HEK293 (cell line): ENCODE measurements around the gene CNGB1.

Experiments used
- CTCF ChIA-PET: fragments of 350-600 bp; formaldehyde crosslinking; extraction: SDS; loops from one replicate; lab custom pipeline; 2021; ENCODE audit warnings: antibody characterized with exemption; lab: Yijun Ruan, JAX
- POLR2A ChIA-PET: fragments of 300-600 bp; formaldehyde crosslinking; extraction: SDS; loops from one replicate; lab custom pipeline; 2020; ENCODE audit warnings: antibody characterized with exemption, inconsistent platforms; lab: Yijun Ruan, JAX
- H3K27ac ChIP-seq: fragments of 200-500 bp; sonication (Bioruptor generic); 2 replicates; pipeline ENCODE4 v1.5.1; 2014; ENCODE audit warnings: low read depth, low read length, control low read depth, inconsistent platforms; ENCODE audit errors: extremely low read depth
- H3K36me3 ChIP-seq, 2 experiments: fragments of 200-500 bp in 1 of 2; sonication (Bioruptor generic) in 1 of 2; 1 replicate in 1 of 2; 2 replicates in 1 of 2; pipeline ENCODE4 v1.5.1; 2014 to 2017; ENCODE audit warnings: inconsistent platforms in 2 of 2, low read length in 2 of 2; ENCODE audit not compliant: control insufficient read depth in 2 of 2, insufficient read depth in 1 of 2
- H3K4me1 ChIP-seq: fragments of 200-500 bp; sonication (Bioruptor generic); 2 replicates; pipeline ENCODE4 v1.5.1; 2014; ENCODE audit warnings: mild to moderate bottlenecking, low read length, inconsistent platforms; ENCODE audit not compliant: control insufficient read depth, insufficient read depth
- H3K4me3 ChIP-seq: 2 replicates; pipeline ENCODE4 v1.5.1; 2011; ENCODE audit warnings: low read depth, mild to moderate bottlenecking, control low read depth, low read length, moderate library complexity
- H3K9me3 ChIP-seq: fragments of 200-500 bp; sonication (Bioruptor generic); 2 replicates; pipeline ENCODE4 v1.5.1; 2014; ENCODE audit warnings: low read depth, low read length, inconsistent platforms; ENCODE audit not compliant: control insufficient read depth, insufficient read depth
- PRDM2 ChIP-seq: fragments of 450-650 bp; formaldehyde crosslinking; IDR thresholded peaks from 2 replicates; pipeline ENCODE4 v1.5.1; 2016; ENCODE audit warnings: missing biosample characterization, missing genetic modification characterization, borderline replicate concordance
- SALL2 ChIP-seq: fragments of 450-650 bp; formaldehyde crosslinking; IDR thresholded peaks from 2 replicates; pipeline ENCODE4 v1.5.0; 2017; ENCODE audit warnings: missing biosample characterization, mild to moderate bottlenecking, missing genetic modification characterization, borderline replicate concordance
- ZBTB11 ChIP-seq: fragments of 450-650 bp; formaldehyde crosslinking; conservative IDR thresholded peaks from 2 replicates; pipeline ENCODE4 v1.5.1; 2016; ENCODE audit warnings: low read depth, missing biosample characterization, missing genetic modification characterization
- ZBTB48 ChIP-seq: fragments of 450-650 bp; formaldehyde crosslinking; IDR thresholded peaks from 2 replicates; pipeline ENCODE4 v1.5.1; 2016; ENCODE audit warnings: missing biosample characterization, missing genetic modification characterization
- ZNF138 ChIP-seq: fragments of 450-650 bp; formaldehyde crosslinking; IDR thresholded peaks from 2 replicates; pipeline ENCODE4 v1.5.1; 2016; ENCODE audit warnings: missing biosample characterization, missing genetic modification characterization, borderline replicate concordance
- ZNF221 ChIP-seq: fragments of 450-650 bp; formaldehyde crosslinking; IDR thresholded peaks from 2 replicates; pipeline ENCODE4 v1.5.1; 2017; ENCODE audit warnings: missing biosample characterization, missing genetic modification characterization, borderline replicate concordance
- ZNF341 ChIP-seq: fragments of 450-650 bp; formaldehyde crosslinking; IDR thresholded peaks from 2 replicates; pipeline ENCODE4; 2016; ENCODE audit warnings: low read depth, missing biosample characterization, missing genetic modification characterization
- ZNF37A ChIP-seq: fragments of 450-650 bp; IDR thresholded peaks from 2 replicates; pipeline ENCODE4 v1.5.1; 2018; ENCODE audit warnings: missing biosample characterization, missing genetic modification characterization
- ZSCAN18 ChIP-seq: fragments of 450-650 bp; formaldehyde crosslinking; IDR thresholded peaks from 2 replicates; pipeline ENCODE4 v1.5.1; 2016; ENCODE audit warnings: missing biosample characterization, missing genetic modification characterization

CNGB1 gene

GRCh38 chr16:57964157-57964700 lies 6.7 kb downstream of the CNGB1 start (continued):
- no peak for TF ChIP-seq PRDM2 (tag by site-specific recombination)

- POLR2A ChIA-PET, result interaction anchor here (1.4 kb wide), 1 partner anchor 31 kb away, joined by 3 read pairs; no protein-coding TSS in a partner anchor
- Histone ChIP-seq H3K9me3 (no peaks in the 10 kb centered on the region), H3K27ac (no peak overlapping the region), H3K36me3 (no peaks in the 10 kb centered on the region), H3K4me1 (no peaks in the 10 kb centered on the region), H3K4me3 (no peak overlapping the region)
- CTCF ChIA-PET, result no interaction called here
- TF ChIP-seq ZBTB48 (no peak), ZNF37A (tag by site-specific recombination) (no peak)
- TF ChIP-seq, all 188 proteins: peak for 0
Measured at GRCh38 chr16:57962756-57963155, 8.2 kb downstream of the CNGB1 start.

- no peaks in the 10 kb centered on the region for H3K9me3 ChIP-seq
- H3K4me1 ChIP-seq, result no peaks in the 10 kb centered on the region
- CTCF ChIA-PET, result interaction anchor here (0.5 kb wide), 1 partner anchor 49 kb away, joined by 3 read pairs; no protein-coding TSS in a partner anchor
- H3K36me3 ChIP-seq, result no peaks in the 10 kb centered on the region
- no peak overlapping the region for H3K27ac ChIP-seq
- no peak for TF ChIP-seq ZSCAN18 (tag by site-specific recombination)
- TF ChIP-seq ZNF341, result no peak
- TF ChIP-seq SALL2 (tag by site-specific recombination), result no peak
- TF ChIP-seq ZBTB48, result no peak
- TF ChIP-seq ZNF138 (tag by site-specific recombination), result no peak
- TF ChIP-seq ZBTB11, result no peak
- no peak for TF ChIP-seq ZNF221 (tag by site-specific recombination)
- TF ChIP-seq, all 188 proteins: peak for 0
- POLR2A ChIA-PET, result interaction anchor here (1.4 kb wide), 1 partner anchor 30 kb away, joined by 3 read pairs; no protein-coding TSS in a partner anchor
- H3K4me3 ChIP-seq, result no peak overlapping the region
Measured at GRCh38 chr16:57962046-57962445, 8.9 kb downstream of the CNGB1 start.
